GM12878 (cell line): ENCODE data around the gene CAPN7.

Experiments
- BACH1 ChIP-seq: fragments of 450-650 bp; IDR thresholded peaks from 2 replicates; pipeline ENCODE4 v1.6.1; 2017; ENCODE audit warnings: mild to moderate bottlenecking, borderline replicate concordance
- BHLHE40 ChIP-seq, 2 experiments: fragments of 450-650 bp in 1 of 2; IDR thresholded peaks; 2 replicates each; pipeline ENCODE4 v1.6.1; 2011 to 2017; ENCODE audit warnings: low read depth in 2 of 2, borderline replicate concordance in 1 of 2, improper control_type of control experiment in 1 of 2, low read length in 1 of 2, mild to moderate bottlenecking in 1 of 2
- BMI1 ChIP-seq: fragments of 450-650 bp; IDR thresholded peaks from 2 replicates; pipeline ENCODE4 v1.6.1; 2016; ENCODE audit warnings: mild to moderate bottlenecking, moderate library complexity, borderline replicate concordance
- CTCF ChIP-seq, 3 experiments: IDR thresholded peaks in 2 of 3; conservative IDR thresholded peaks in 1 of 3; 2 replicates each; pipeline ENCODE4 v1.5.1; 2011; ENCODE audit warnings: low read depth in 3 of 3, low read length in 3 of 3, mild to moderate bottlenecking in 3 of 3, control low read depth in 2 of 3, moderate library complexity in 2 of 3, inconsistent platforms in 1 of 3, mixed read lengths in 1 of 3; ENCODE audit not compliant: control insufficient read depth in 2 of 3, insufficient read depth in 1 of 3; ENCODE audit errors: extremely low read depth in 1 of 3
- DPF2 ChIP-seq: fragments of 450-650 bp; IDR thresholded peaks from 2 replicates; pipeline ENCODE4 v1.6.1; 2017; ENCODE audit warnings: mild to moderate bottlenecking
- HDAC2 ChIP-seq: fragments of 200-600 bp; sonication (generic); IDR thresholded peaks from 2 replicates; pipeline ENCODE4 v1.6.1; 2017
- JUNB ChIP-seq: IDR thresholded peaks from 2 replicates; pipeline ENCODE4 v1.6.1; 2016; ENCODE audit warnings: antibody characterized with exemption, mild to moderate bottlenecking
- MEF2A ChIP-seq: IDR thresholded peaks from 2 replicates; pipeline ENCODE4 v1.6.1; 2011; ENCODE audit warnings: low read depth, mild to moderate bottlenecking, low read length, moderate library complexity; ENCODE audit not compliant: insufficient read depth
- NFIC ChIP-seq: IDR thresholded peaks from 2 replicates; pipeline ENCODE4 v1.6.1; 2012; ENCODE audit warnings: low read depth, mild to moderate bottlenecking, inconsistent platforms, low read length, moderate library complexity
- RFX5 ChIP-seq: IDR thresholded peaks from 2 replicates; pipeline ENCODE4 v1.6.1; 2011; ENCODE audit warnings: low read depth, low read length, improper control_type of control experiment
- SIN3A ChIP-seq: IDR thresholded peaks from 2 replicates; pipeline ENCODE4 v1.6.1; 2012; ENCODE audit warnings: low read depth, low read length, improper control_type of control experiment
- USF2 ChIP-seq: IDR thresholded peaks from 2 replicates; pipeline ENCODE4 v1.6.1; 2011; ENCODE audit warnings: low read depth, low read length, improper control_type of control experiment, borderline replicate concordance

DNA sequence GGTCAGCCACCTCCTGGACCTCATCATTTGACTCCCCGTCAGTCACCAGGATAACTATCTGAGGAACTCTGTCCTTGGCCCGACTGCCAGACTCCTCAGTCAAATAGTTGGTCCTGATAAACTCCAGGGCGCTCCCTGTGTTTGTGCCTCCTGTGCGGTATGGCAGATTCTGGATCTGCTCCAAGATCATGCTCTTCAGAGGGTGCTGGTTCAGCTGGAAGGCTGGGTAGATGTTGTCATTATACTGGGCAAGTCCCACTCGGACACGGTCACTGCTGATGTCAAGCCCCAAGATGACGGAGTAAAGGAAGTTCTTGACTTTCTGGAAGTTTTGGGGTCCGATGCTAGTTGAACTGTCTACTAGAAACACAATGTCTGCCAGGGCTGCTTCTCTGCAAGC, 31.1 kb upstream of the CAPN7 start:
- TF ChIP-seq CTCF (IDR thresholded peaks at IDR 0.05 in 2 of 3, conservative IDR thresholded peaks at IDR 0.05 in 1 of 3; ENCODE audit: control insufficient read depth in 2 of 3, extremely low read depth in 1 of 3, insufficient read depth in 1 of 3, low read depth in 3 of 3, low read length in 3 of 3) (no peak), SIN3A (no peak), DPF2 (no peak), BMI1 (no peak), HDAC2 (no peak), NFIC (no peak), RFX5 (no peak), BACH1 (no peak), USF2 (no peak), MEF2A (no peak), JUNB (no peak), BHLHE40 (IDR thresholded peaks at IDR 0.05; ENCODE audit: borderline replicate concordance in 1 of 2, low read depth in 2 of 2, low read length in 1 of 2) (no peak)
